ENCODE data around the gene CPSF3. TPM values are rescaled to one million over a fixed set of nuclear protein-coding genes. Genes with fewer than 3 reads are reported as not detected.
A peak's percentile ranks its signal among the peaks of the same experiment; 100 is the strongest.

CPSF3 gene
- total RNA-seq, 1 donor from 2014 or later, result 40.3 TPM

GRCh38 chr2:9488583-9489547, 65.4 kb downstream of the CPSF3 start:
- TF ChIP-seq EZH2 (IDR thresholded peaks at IDR 0.05; ENCODE audit: insufficient read depth, low read length) (no peak), CTCF (IDR thresholded peaks at IDR 0.05; ENCODE audit: insufficient read depth, low read depth, low read length) (no peak)
- no peaks in the 10 kb centered on the region for H3K27me3 Mint-ChIP-seq (ENCODE audit: low read depth, unreplicated experiment)
- H3K4me3 ChIP-seq (ENCODE audit: insufficient read depth, low read depth, low read length), result no peak overlapping the region
- no peaks in the 10 kb centered on the region for H3K27me3 ChIP-seq (ENCODE audit: insufficient read depth, low read length)
- no peak overlapping the region for H3K9ac ChIP-seq (ENCODE audit: low read length)
- H3K4me2 ChIP-seq (ENCODE audit: low read length), result peak overlapping the region; percentile 13
- peaks cover 9% of the 10 kb centered on the region for H3K4me1 Mint-ChIP-seq (ENCODE audit: low read depth, unreplicated experiment)
- FAIRE-seq (no peak), DNase-seq (ENCODE audit: low read depth) (peak; percentile 55)
- peaks cover 8% of the 10 kb centered on the region for H3K4me1 ChIP-seq (ENCODE audit: insufficient read depth, low read length)
- H3K36me3 ChIP-seq (ENCODE audit: insufficient read depth, low read length), result peaks cover 69% of the 10 kb centered on the region
- H3K27ac ChIP-seq (ENCODE audit: low read depth, low read length), result no peak overlapping the region
- H3K36me3 Mint-ChIP-seq (ENCODE audit: low read depth, unreplicated experiment), result peaks cover 24% of the 10 kb centered on the region
- no peak overlapping the region for H3K4me3 Mint-ChIP-seq (ENCODE audit: unreplicated experiment)
- no peak overlapping the region for H2AFZ ChIP-seq (ENCODE audit: low read depth, low read length)
- H3K79me2 ChIP-seq (ENCODE audit: insufficient read depth, low read length), result no peaks in the 10 kb centered on the region
- no peaks in the 10 kb centered on the region for H3K9me3 Mint-ChIP-seq (ENCODE audit: unreplicated experiment)
- peak overlapping the region; percentile 37 for H3K27ac Mint-ChIP-seq (ENCODE audit: unreplicated experiment)
- H3K9me3 ChIP-seq (ENCODE audit: insufficient read depth, low read depth, low read length), result no peaks in the 10 kb centered on the region
- H4K20me1 ChIP-seq (ENCODE audit: insufficient read depth, low read length), result peaks cover 44% of the 10 kb centered on the region

- Histone ChIP-seq H3K9ac (ENCODE audit: low read length) (no peak overlapping the region), H3K4me2 (ENCODE audit: low read length) (no peak overlapping the region), H3K9me3 (ENCODE audit: insufficient read depth, low read depth, low read length) (no peaks in the 10 kb centered on the region), H3K27me3 (ENCODE audit: insufficient read depth, low read length) (no peaks in the 10 kb centered on the region), H3K79me2 (ENCODE audit: insufficient read depth, low read length) (no peaks in the 10 kb centered on the region), H3K4me3 (ENCODE audit: insufficient read depth, low read depth, low read length) (no peak overlapping the region), H4K20me1 (ENCODE audit: insufficient read depth, low read length) (peaks cover 30% of the 10 kb centered on the region), H3K36me3 (ENCODE audit: insufficient read depth, low read length) (peaks cover 70% of the 10 kb centered on the region), H2AFZ (ENCODE audit: low read depth, low read length) (no peak overlapping the region), H3K4me1 (ENCODE audit: insufficient read depth, low read length) (peaks cover 3% of the 10 kb centered on the region), H3K27ac (ENCODE audit: low read depth, low read length) (no peak overlapping the region)
- Mint-ChIP-seq H3K27me3 (ENCODE audit: low read depth, unreplicated experiment) (no peaks in the 10 kb centered on the region), H3K9me3 (ENCODE audit: unreplicated experiment) (no peaks in the 10 kb centered on the region), H3K27ac (ENCODE audit: unreplicated experiment) (no peak overlapping the region), H3K4me1 (ENCODE audit: low read depth, unreplicated experiment) (peaks cover 5% of the 10 kb centered on the region), H3K4me3 (ENCODE audit: unreplicated experiment) (no peak overlapping the region), H3K36me3 (ENCODE audit: low read depth, unreplicated experiment) (peaks cover 18% of the 10 kb centered on the region)
- no peak for FAIRE-seq
- DNase-seq (ENCODE audit: low read depth), result no peak
- TF ChIP-seq EZH2 (IDR thresholded peaks at IDR 0.05; ENCODE audit: insufficient read depth, low read length) (no peak), CTCF (IDR thresholded peaks at IDR 0.05; ENCODE audit: insufficient read depth, low read depth, low read length) (no peak)
These were observed 67.3 kb downstream of the CPSF3 start for GRCh38 chr2:9490789-9491188.

- Histone ChIP-seq H3K9ac (ENCODE audit: low read length) (no peak overlapping the region), H2AFZ (ENCODE audit: low read depth, low read length) (no peak overlapping the region), H4K20me1 (ENCODE audit: insufficient read depth, low read length) (peaks cover 31% of the 10 kb centered on the region), H3K27me3 (ENCODE audit: insufficient read depth, low read length) (no peaks in the 10 kb centered on the region), H3K36me3 (ENCODE audit: insufficient read depth, low read length) (peaks cover 65% of the 10 kb centered on the region), H3K4me3 (ENCODE audit: insufficient read depth, low read depth, low read length) (no peak overlapping the region), H3K79me2 (ENCODE audit: insufficient read depth, low read length) (no peaks in the 10 kb centered on the region), H3K9me3 (ENCODE audit: insufficient read depth, low read depth, low read length) (no peaks in the 10 kb centered on the region), H3K27ac (ENCODE audit: low read depth, low read length) (no peak overlapping the region), H3K4me2 (ENCODE audit: low read length) (no peak overlapping the region), H3K4me1 (ENCODE audit: insufficient read depth, low read length) (peaks cover 4% of the 10 kb centered on the region)
- TF ChIP-seq CTCF (IDR thresholded peaks at IDR 0.05; ENCODE audit: insufficient read depth, low read depth, low read length) (no peak), EZH2 (IDR thresholded peaks at IDR 0.05; ENCODE audit: insufficient read depth, low read length) (no peak)
- Mint-ChIP-seq H3K4me1 (ENCODE audit: low read depth, unreplicated experiment) (peaks cover 6% of the 10 kb centered on the region), H3K27me3 (ENCODE audit: low read depth, unreplicated experiment) (no peaks in the 10 kb centered on the region), H3K9me3 (ENCODE audit: unreplicated experiment) (no peaks in the 10 kb centered on the region), H3K4me3 (ENCODE audit: unreplicated experiment) (no peak overlapping the region), H3K27ac (ENCODE audit: unreplicated experiment) (no peak overlapping the region), H3K36me3 (ENCODE audit: low read depth, unreplicated experiment) (peaks cover 21% of the 10 kb centered on the region)
- DNase-seq (ENCODE audit: low read depth), result no peak
- no peak for FAIRE-seq
These were observed 69.5 kb downstream of the CPSF3 start for GRCh38 chr2:9492927-9493326.

Measured in astrocyte (in vitro differentiated cells and primary cell).